Sigmoid colon (tissue), 7 donors: ENCODE measurements around the gene ZNF77. TPM values are rescaled to one million over a fixed set of nuclear protein-coding genes. Genes with fewer than 3 reads are reported as not detected.

Experiments used
- DNase-seq: peaks from one replicate; pipeline ENCODE4 v3.0.0-alpha.2; 2019
- H3K27ac ChIP-seq, 4 donors: fragments of 200-600 bp; sonication (generic); one replicate each; pipeline ENCODE4 v1.5.1; 2016 to 2019; ENCODE audit warnings: mild to moderate bottlenecking in 1 of 4
- H3K27me3 ChIP-seq, 3 donors: fragments of 200-600 bp; sonication (generic); one replicate each; pipeline ENCODE4 v1.5.1; 2019; ENCODE audit warnings: mild to moderate bottlenecking in 1 of 3
- H3K36me3 ChIP-seq, 4 donors: fragments of 200-600 bp; sonication (generic); one replicate each; pipeline ENCODE4 v1.5.1; 2016 to 2019
- H3K4me1 ChIP-seq, 4 donors: fragments of 200-600 bp; sonication (generic); one replicate each; pipeline ENCODE4 v1.5.1; 2017 to 2019
- H3K4me3 ChIP-seq, 4 donors: fragments of 200-600 bp; sonication (generic); one replicate each; pipeline ENCODE4 v1.5.1; 2017 to 2019; ENCODE audit warnings: mild to moderate bottlenecking in 2 of 4, moderate library complexity in 1 of 4
- H3K9me3 ChIP-seq, 4 donors: fragments of 200-600 bp in 3 of 4; sonication (generic) in 3 of 4; one replicate each; pipeline versions ENCODE4 v1.5.1 to v1.6.1; 2013 to 2019
- CTCF ChIP-seq, 4 experiments: fragments of 450-650 bp in 3 of 4; fragments of 200-600 bp in 1 of 4; IDR thresholded peaks; one replicate each; pipeline ENCODE4 v1.5.1; 2016 to 2019; ENCODE audit warnings: antibody characterized with exemption in 4 of 4, mild to moderate bottlenecking in 3 of 4, moderate library complexity in 2 of 4
- EP300 ChIP-seq, 4 donors: sonication (generic); formaldehyde crosslinking; IDR thresholded peaks; one replicate each; pipeline ENCODE4 v1.6.1; 2017; ENCODE audit warnings: antibody characterized with exemption in 4 of 4
- POLR2A ChIP-seq, 2 donors: fragments of 450-650 bp; IDR thresholded peaks; one replicate each; pipeline ENCODE4 v1.6.1; 2016; ENCODE audit warnings: antibody characterized with exemption in 2 of 2, mild to moderate bottlenecking in 2 of 2, moderate library complexity in 2 of 2
- POLR2AphosphoS5 ChIP-seq, 4 donors: sonication (generic); formaldehyde crosslinking; IDR thresholded peaks; one replicate each; pipeline ENCODE4 v1.6.1; 2017; ENCODE audit warnings: antibody characterized with exemption in 4 of 4
- WGBS, 2 donors: extraction: QIAGEN DNeasy Blood & Tissue Kit; methylation state at CpG; one replicate each; pipeline ENCODE4 v1.1.7; 2013; 5-methylcytosine and 5-hydroxymethylcytosine counted together
- intact Hi-C: fragments of 100-400 bp; cut with DNase I; formaldehyde crosslinking; loops from one replicate; pipeline ENCODE4 v1.15.1; 2023
- polyA plus RNA-seq, 3 donors: library from polyadenylated mRNA; stranded (reverse); fragments of 200-250 nt; gene quantifications; one replicate each; pipeline ENCODE4 v1.2.3, GENCODE V29; 2013
- total RNA-seq, 4 donors: library from RNA; depleted of rRNA; stranded (reverse); fragments of >200 nt; gene quantifications; one replicate each; pipeline ENCODE4 v1.1.0, GENCODE V29; 2016
- donor health status: healthy with polysubstance abuse.
- donor health status: Bipolar disorder and iron deficiency.
- donor health status: healthy.

Gene ZNF77
- total and polyA plus RNA-seq, 7 donors = 1.8 to 8.2 (median 3.4) TPM

- H3K27ac ChIP-seq = peak overlapping the region; percentile 4 to 88 (median 45)
- H3K36me3 ChIP-seq = no peaks in the 10 kb centered on the region
- TF ChIP-seq POLR2A (IDR thresholded peaks at IDR 0.05) (no peak), EP300 (IDR thresholded peaks at IDR 0.05) (peak in 1 of 4 donors; percentile 2), CTCF (IDR thresholded peaks at IDR 0.05) (no peak), POLR2AphosphoS5 (IDR thresholded peaks at IDR 0.05) (peak in 1 of 4 donors; percentile 50)
- peaks cover 0 to 37% (median 30%) of the 10 kb centered on the region in 4 donors for H3K4me1 ChIP-seq
- 30 to 36% methylated on average over 14 of the region's 14 CpGs for WGBS, 2 donors
- peak; percentile 80 for DNase-seq
- intact Hi-C loops = no loop called here
- no peaks in the 10 kb centered on the region for H3K9me3 ChIP-seq
- no peaks in the 10 kb centered on the region for H3K27me3 ChIP-seq
- H3K4me3 ChIP-seq = no peak overlapping the region
Measured at GRCh38 chr19:2974342-2975041, 29.7 kb upstream of the ZNF77 start.

GRCh38 chr19:2973229-2973628 is 28.5 kb upstream of the ZNF77 start:
- H3K27ac ChIP-seq = peak overlapping the region in 3 of 4 donors; percentile 4 to 88 (median 48)
- TF ChIP-seq POLR2AphosphoS5 (IDR thresholded peaks at IDR 0.05) (peak in 2 of 4 donors; percentile 18 to 36), POLR2A (IDR thresholded peaks at IDR 0.05) (no peak), CTCF (IDR thresholded peaks at IDR 0.05) (no peak)
- H3K9me3 ChIP-seq = no peaks in the 10 kb centered on the region
- intact Hi-C loops = no loop called here
- no peak overlapping the region for H3K4me3 ChIP-seq
- WGBS, 2 donors = 70 to 73% methylated on average over 8 of the region's 8 CpGs
- H3K4me1 ChIP-seq = peaks cover 0 to 43% (median 39%) of the 10 kb centered on the region in 4 donors
- no peaks in the 10 kb centered on the region for H3K36me3 ChIP-seq
- DNase-seq = no peak
- no peaks in the 10 kb centered on the region for H3K27me3 ChIP-seq

- intact Hi-C loops = no loop called here
- H3K4me3 ChIP-seq = no peak overlapping the region
- TF ChIP-seq POLR2A (IDR thresholded peaks at IDR 0.05) (no peak), POLR2AphosphoS5 (IDR thresholded peaks at IDR 0.05) (no peak), EP300 (IDR thresholded peaks at IDR 0.05) (no peak), CTCF (IDR thresholded peaks at IDR 0.05) (no peak)
- DNase-seq = no peak
- H3K27me3 ChIP-seq = no peaks in the 10 kb centered on the region
- no peaks in the 10 kb centered on the region for H3K9me3 ChIP-seq
- 78 to 79% methylated on average over 9 of the region's 9 CpGs for WGBS, 2 donors
- H3K27ac ChIP-seq = peak overlapping the region in 3 of 4 donors; percentile 52 to 88 (median 63)
- H3K4me1 ChIP-seq = peaks cover 0 to 24% (median 18%) of the 10 kb centered on the region in 4 donors
- H3K36me3 ChIP-seq = no peaks in the 10 kb centered on the region
Measured at GRCh38 chr19:2970201-2970835, 25.5 kb upstream of the ZNF77 start.

GRCh38 chr19:2969104-2969504 is 24.3 kb upstream of the ZNF77 start:
- peak; percentile 86 for DNase-seq
- intact Hi-C loops = no loop called here
- 5 to 21% methylated on average over 5 of the region's 5 CpGs for whole genome bisulfite sequencing, 2 donors
- Histone ChIP-seq H3K27me3 (no peaks in the 10 kb centered on the region), H3K4me1 (peaks cover 0 to 18% (median 17%) of the 10 kb centered on the region in 4 donors), H3K9me3 (no peaks in the 10 kb centered on the region), H3K27ac (peak overlapping the region; percentile 52 to 88 (median 56)), H3K4me3 (no peak overlapping the region), H3K36me3 (no peaks in the 10 kb centered on the region)
- TF ChIP-seq POLR2AphosphoS5 (IDR thresholded peaks at IDR 0.05) = peak in 2 of 4 donors; percentile 10 to 30
- TF ChIP-seq CTCF (IDR thresholded peaks at IDR 0.05) = no peak
